SK-N-SH (cell line): Measurements from ENCODE around the gene RNF146. TPM values are rescaled to one million over a fixed set of nuclear protein-coding genes. Genes with fewer than 3 reads are reported as not detected.

Experiments
- CTCF ChIA-PET: fragments of 300-600, 350-600 bp; formaldehyde crosslinking; extraction: SDS; loops from one replicate; lab custom pipeline; 2021; lab: Yijun Ruan, JAX
- POLR2A ChIA-PET: fragments of 350-600 bp; sonication (Branson Sonifier 250); formaldehyde crosslinking; extraction: SDS; loops from one replicate; lab custom pipeline; 2020; ENCODE audit warnings: antibody characterized with exemption, inconsistent platforms; lab: Yijun Ruan, JAX
- DNase-seq: peaks from one replicate; pipeline ENCODE4 v3.0.0; 2012
- H2AFZ ChIP-seq: fragments of 200-600 bp; sonication (generic); 2 replicates; pipeline ENCODE4 v1.8.1; 2016; ENCODE audit warnings: antibody characterized with exemption, mild to moderate bottlenecking, low read depth
- H3F3A ChIP-seq: fragments of 200-600 bp; sonication (generic); replicated peaks from 2 replicates; pipeline ENCODE3; 2016; ENCODE audit warnings: antibody characterized with exemption, mild to moderate bottlenecking; ENCODE audit not compliant: insufficient read depth
- H3K27ac ChIP-seq, 2 experiments: fragments of 200-500 bp in 1 of 2; fragments of 200-600 bp in 1 of 2; sonication (Bioruptor generic) in 1 of 2; sonication (generic), shearing (Covaris generic) in 1 of 2; 2 replicates each; pipeline versions ENCODE4 v1.5.1 to v1.6.1; 2014 to 2016; ENCODE audit warnings: low read depth in 2 of 2, inconsistent platforms in 1 of 2, low read length in 1 of 2, mild to moderate bottlenecking in 1 of 2, mixed read lengths in 1 of 2
- H3K27me3 ChIP-seq: fragments of 200-600 bp; sonication (generic), shearing (Covaris generic); 2 replicates; pipeline ENCODE4 v1.6.1; 2016; ENCODE audit warnings: mixed run types; ENCODE audit not compliant: insufficient read depth
- H3K36me3 ChIP-seq, 2 experiments: fragments of 200-500 bp in 1 of 2; fragments of 200-600 bp in 1 of 2; sonication (Bioruptor generic) in 1 of 2; sonication (generic) in 1 of 2; replicated peaks in 1 of 2; 2 replicates each; pipeline versions ENCODE3 to v1.5.1; 2014 to 2016; ENCODE audit warnings: low read length in 1 of 2, mild to moderate bottlenecking in 1 of 2; ENCODE audit not compliant: insufficient read depth in 2 of 2, control insufficient read depth in 1 of 2
- H3K4me1 ChIP-seq, 2 experiments: fragments of 200-500 bp in 1 of 2; fragments of 200-600 bp in 1 of 2; sonication (Bioruptor generic) in 1 of 2; sonication (generic), shearing (Covaris generic) in 1 of 2; 2 replicates each; pipeline versions ENCODE4 v1.5.1 to v1.6.1; 2014 to 2016; ENCODE audit warnings: low read depth in 1 of 2, low read length in 1 of 2, mixed run types in 1 of 2; ENCODE audit not compliant: insufficient read depth in 2 of 2, control insufficient read depth in 1 of 2
- H3K4me2 ChIP-seq: fragments of 200-600 bp; sonication (generic), shearing (Covaris generic); 2 replicates; pipeline ENCODE4 v1.6.1; 2017; ENCODE audit warnings: mixed run types
- H3K4me3 ChIP-seq, 2 experiments: fragments of 200-500 bp in 1 of 2; fragments of 200-600 bp in 1 of 2; sonication (Bioruptor generic) in 1 of 2; sonication (generic), shearing (Covaris generic) in 1 of 2; 2 replicates each; pipeline versions ENCODE4 v1.5.1 to v1.8.1; 2014 to 2016; ENCODE audit warnings: low read depth in 2 of 2, inconsistent platforms in 1 of 2, low read length in 1 of 2, mild to moderate bottlenecking in 1 of 2, mixed read lengths in 1 of 2, moderate library complexity in 1 of 2
- H3K79me2 ChIP-seq: fragments of 200-600 bp; sonication (generic); 2 replicates; pipeline ENCODE4 v1.8.1; 2017; ENCODE audit warnings: mild to moderate bottlenecking; ENCODE audit not compliant: insufficient read depth
- H3K9ac ChIP-seq: fragments of 200-600 bp; sonication (generic); 2 replicates; pipeline ENCODE4 v1.6.1; 2017; ENCODE audit warnings: mixed run types
- H3K9me2 ChIP-seq: fragments of 200-600 bp; sonication (generic); 2 replicates; pipeline ENCODE4 v1.6.1; 2017; ENCODE audit warnings: mixed run types
- H3K9me3 ChIP-seq: fragments of 200-600 bp; sonication (generic); 2 replicates; pipeline ENCODE4 v1.6.1; 2017; ENCODE audit warnings: mixed run types, mild to moderate bottlenecking, moderate library complexity
- H4K20me1 ChIP-seq: fragments of 200-600 bp; sonication (generic); 2 replicates; pipeline ENCODE4 v1.6.1; 2017; ENCODE audit warnings: mild to moderate bottlenecking, mixed run types; ENCODE audit not compliant: insufficient read depth
- EP300 ChIP-seq, 2 experiments: IDR thresholded peaks; 2 replicates each; pipeline versions ENCODE4 v1.4.0 to v1.6.1; 2012; ENCODE audit warnings: borderline replicate concordance in 1 of 2, low read depth in 1 of 2, low read length in 1 of 2
- FOXM1 ChIP-seq: IDR thresholded peaks from 2 replicates; pipeline ENCODE4 v1.4.0; 2012; ENCODE audit warnings: low read depth, mild to moderate bottlenecking
- GATA2 ChIP-seq: sonication (generic); formaldehyde crosslinking; IDR thresholded peaks from 2 replicates; pipeline ENCODE4 v1.5.0; 2020; ENCODE audit warnings: mild to moderate bottlenecking, missing genetic modification reagents
- JUND ChIP-seq: IDR thresholded peaks from 2 replicates; pipeline ENCODE4 v1.4.0; 2012
- NRF1 ChIP-seq: IDR thresholded peaks from 2 replicates; pipeline ENCODE4 v1.6.1; 2012; ENCODE audit warnings: low read depth, mild to moderate bottlenecking, low read length
- PBX3 ChIP-seq: IDR thresholded peaks from 2 replicates; pipeline ENCODE4; 2012
- RAD21 ChIP-seq: IDR thresholded peaks from 2 replicates; pipeline ENCODE4 v1.6.1; 2012; ENCODE audit warnings: mild to moderate bottlenecking, low read length
- REST ChIP-seq: IDR thresholded peaks from 2 replicates; pipeline ENCODE4 v1.6.1; 2012; ENCODE audit warnings: mild to moderate bottlenecking, low read depth, low read length, moderate library complexity
- RXRA ChIP-seq: IDR thresholded peaks from 2 replicates; pipeline ENCODE4 v1.4.0; 2012; ENCODE audit warnings: low read depth, mild to moderate bottlenecking, borderline replicate concordance
- SMC3 ChIP-seq: IDR thresholded peaks from 2 replicates; pipeline ENCODE4 v1.6.1; 2012; ENCODE audit warnings: low read depth, low read length, improper control_type of control experiment
- TEAD4 ChIP-seq: IDR thresholded peaks from 2 replicates; pipeline ENCODE4 v1.4.0; 2012; ENCODE audit warnings: mild to moderate bottlenecking, borderline replicate concordance; ENCODE audit not compliant: insufficient read depth
- WGBS: methylation state at CpG from one replicate; pipeline ENCODE4 v1.1.6; 2017; ENCODE audit warnings: low lambda C conversion rate; 5-methylcytosine and 5-hydroxymethylcytosine counted together
- polyA plus RNA-seq, 3 experiments: library from polyadenylated mRNA; depleted of rRNA; stranded (reverse); fragments of >200 nt; gene quantifications; 2 replicates each; pipeline ENCODE4 v1.2.3, GENCODE V29; 2012
- small RNA-seq, 7 experiments: library from RNA; depleted of rRNA; stranded (forward); fragments of <200 nt; gene quantifications; one replicate each; pipeline ENCODE3, GENCODE V24; 2012
- TF ChIP-seq, protein P1 (sequence below): IDR thresholded peaks from 2 replicates; pipeline ENCODE4 v1.4.0; 2012; ENCODE audit warnings: low read depth, borderline replicate concordance

Gene RNF146
- polyA plus RNA-seq, 1 of the 3 experiments (the other 2 are of a cell fraction) = 29.2 TPM

GRCh38 chr6:127332383-127332961 lies 65.8 kb downstream of the RNF146 start:
- DNase-seq = no peak
- peaks cover 13% of the 10 kb centered on the region; the same call in 1 of the 2 replicates for H4K20me1 ChIP-seq
- H3K36me3 ChIP-seq = peaks cover 27 to 31% of the 10 kb centered on the region in 2 experiments
- H3K4me3 ChIP-seq = no peak overlapping the region
- H3K9ac ChIP-seq = no peak overlapping the region
- 64% methylated on average over 4 of the region's 4 CpGs for WGBS
- H2AFZ ChIP-seq = no peak overlapping the region
- ChIA-PET CTCF (interaction anchor here (1.1 to 2.4 kb wide), 4 partner anchors 11 to 207 kb away, joined by 3 to 11 read pairs (median 4); no protein-coding TSS in a partner anchor), POLR2A (no interaction called here)
- TF ChIP-seq FOXM1 (no peak), EP300 (IDR thresholded peaks at IDR 0.05; ENCODE audit: borderline replicate concordance in 1 of 2, low read depth in 1 of 2, low read length in 1 of 2) (no peak), REST (no peak), RXRA (no peak), RAD21 (no peak), NRF1 (no peak), GATA2 (no peak), SMC3 (no peak), TEAD4 (no peak), JUND (no peak), PBX3 (no peak)
- TF ChIP-seq, protein P1, sequence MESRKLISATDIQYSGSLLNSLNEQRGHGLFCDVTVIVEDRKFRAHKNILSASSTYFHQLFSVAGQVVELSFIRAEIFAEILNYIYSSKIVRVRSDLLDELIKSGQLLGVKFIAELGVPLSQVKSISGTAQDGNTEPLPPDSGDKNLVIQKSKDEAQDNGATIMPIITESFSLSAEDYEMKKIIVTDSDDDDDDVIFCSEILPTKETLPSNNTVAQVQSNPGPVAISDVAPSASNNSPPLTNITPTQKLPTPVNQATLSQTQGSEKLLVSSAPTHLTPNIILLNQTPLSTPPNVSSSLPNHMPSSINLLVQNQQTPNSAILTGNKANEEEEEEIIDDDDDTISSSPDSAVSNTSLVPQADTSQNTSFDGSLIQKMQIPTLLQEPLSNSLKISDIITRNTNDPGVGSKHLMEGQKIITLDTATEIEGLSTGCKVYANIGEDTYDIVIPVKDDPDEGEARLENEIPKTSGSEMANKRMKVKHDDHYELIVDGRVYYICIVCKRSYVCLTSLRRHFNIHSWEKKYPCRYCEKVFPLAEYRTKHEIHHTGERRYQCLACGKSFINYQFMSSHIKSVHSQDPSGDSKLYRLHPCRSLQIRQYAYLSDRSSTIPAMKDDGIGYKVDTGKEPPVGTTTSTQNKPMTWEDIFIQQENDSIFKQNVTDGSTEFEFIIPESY = no peak
- no peak overlapping the region for H3K27ac ChIP-seq
- H3F3A ChIP-seq = peaks cover 21% of the 10 kb centered on the region
- no peak overlapping the region for H3K4me2 ChIP-seq
- H3K79me2 ChIP-seq = peaks cover 61% of the 10 kb centered on the region
- no peaks in the 10 kb centered on the region for H3K27me3 ChIP-seq
- H3K4me1 ChIP-seq = no peaks in the 10 kb centered on the region; a peak in 1 of 4 replicates
- H3K9me2 ChIP-seq = no peaks in the 10 kb centered on the region
- no peaks in the 10 kb centered on the region for H3K9me3 ChIP-seq

Small RNA genes within 50 kb of the gene (small RNA-seq; reads per million reads assigned to genes)
- gene RNA5SP217 = 0 to 0.29 (median 0) reads per million in 7 experiments

Other genes with a start within 250 kb of the RNF146 start
- not detected in 2 replicates for gene RSPO3, start 148.2 kb upstream of the RNF146 start, polyA plus RNA-seq (2012; rRNA removed)
- 23.3 and 36.1 TPM in 2 replicates for gene ECHDC1, start 76.7 kb downstream of the RNF146 start, polyA plus RNA-seq (2012; rRNA removed)
- 4.0 and 5.9 TPM in 2 replicates for gene KIAA0408, start 192.5 kb downstream of the RNF146 start, polyA plus RNA-seq (2012; rRNA removed)